ENCODE data around the gene PKN3.

GRCh38 chr9:128715436-128715750 is 13.1 kb downstream of the PKN3 start:
- no peak for TF ChIP-seq CTCF (IDR thresholded peaks at IDR 0.05)
- no peak for TF ChIP-seq EP300 (IDR thresholded peaks at IDR 0.05)
